Subcutaneous adipose tissue (tissue), 4 donors: ENCODE data around the gene TGM4. TPM values are rescaled to one million over a fixed set of nuclear protein-coding genes. Genes with fewer than 3 reads are reported as not detected.

Source experiments
- total RNA-seq, 4 donors: library from RNA; depleted of rRNA; stranded (reverse); fragments of >200 nt; gene quantifications; one replicate each; pipeline ENCODE4 v1.1.0, GENCODE V29; 2016
- TF ChIP-seq, protein P1 (sequence below): fragments of 450-650 bp; IDR thresholded peaks from one replicate; pipeline ENCODE4 v1.5.1; 2016; ENCODE audit warnings: low read depth, mild to moderate bottlenecking, control low read depth, antibody characterized with exemption, moderate library complexity

Gene TGM4
- total RNA-seq, 4 donors from 2014 or later = not detected

DNA sequence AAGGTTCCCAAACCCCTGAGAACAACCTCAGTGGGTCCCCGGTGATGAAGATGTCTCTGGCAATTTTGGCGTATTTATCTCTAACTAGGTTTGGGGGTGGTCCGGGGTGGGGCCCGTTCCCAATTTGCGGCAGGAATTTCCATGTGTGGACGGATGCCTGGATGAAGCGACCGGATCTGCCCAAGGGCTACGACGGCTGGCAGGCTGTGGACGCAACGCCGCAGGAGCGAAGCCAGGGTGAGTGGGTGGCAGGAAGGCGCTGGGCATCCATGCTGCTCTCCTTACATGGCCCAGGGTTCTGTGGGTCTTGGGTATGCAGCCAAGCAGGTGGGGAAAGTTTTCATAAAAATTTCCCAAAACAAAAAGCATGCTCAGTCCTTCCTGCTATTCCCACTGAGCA, 29.3 kb downstream of the TGM4 start:
- TF ChIP-seq, protein P1, sequence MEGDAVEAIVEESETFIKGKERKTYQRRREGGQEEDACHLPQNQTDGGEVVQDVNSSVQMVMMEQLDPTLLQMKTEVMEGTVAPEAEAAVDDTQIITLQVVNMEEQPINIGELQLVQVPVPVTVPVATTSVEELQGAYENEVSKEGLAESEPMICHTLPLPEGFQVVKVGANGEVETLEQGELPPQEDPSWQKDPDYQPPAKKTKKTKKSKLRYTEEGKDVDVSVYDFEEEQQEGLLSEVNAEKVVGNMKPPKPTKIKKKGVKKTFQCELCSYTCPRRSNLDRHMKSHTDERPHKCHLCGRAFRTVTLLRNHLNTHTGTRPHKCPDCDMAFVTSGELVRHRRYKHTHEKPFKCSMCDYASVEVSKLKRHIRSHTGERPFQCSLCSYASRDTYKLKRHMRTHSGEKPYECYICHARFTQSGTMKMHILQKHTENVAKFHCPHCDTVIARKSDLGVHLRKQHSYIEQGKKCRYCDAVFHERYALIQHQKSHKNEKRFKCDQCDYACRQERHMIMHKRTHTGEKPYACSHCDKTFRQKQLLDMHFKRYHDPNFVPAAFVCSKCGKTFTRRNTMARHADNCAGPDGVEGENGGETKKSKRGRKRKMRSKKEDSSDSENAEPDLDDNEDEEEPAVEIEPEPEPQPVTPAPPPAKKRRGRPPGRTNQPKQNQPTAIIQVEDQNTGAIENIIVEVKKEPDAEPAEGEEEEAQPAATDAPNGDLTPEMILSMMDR = no peak

DNA sequence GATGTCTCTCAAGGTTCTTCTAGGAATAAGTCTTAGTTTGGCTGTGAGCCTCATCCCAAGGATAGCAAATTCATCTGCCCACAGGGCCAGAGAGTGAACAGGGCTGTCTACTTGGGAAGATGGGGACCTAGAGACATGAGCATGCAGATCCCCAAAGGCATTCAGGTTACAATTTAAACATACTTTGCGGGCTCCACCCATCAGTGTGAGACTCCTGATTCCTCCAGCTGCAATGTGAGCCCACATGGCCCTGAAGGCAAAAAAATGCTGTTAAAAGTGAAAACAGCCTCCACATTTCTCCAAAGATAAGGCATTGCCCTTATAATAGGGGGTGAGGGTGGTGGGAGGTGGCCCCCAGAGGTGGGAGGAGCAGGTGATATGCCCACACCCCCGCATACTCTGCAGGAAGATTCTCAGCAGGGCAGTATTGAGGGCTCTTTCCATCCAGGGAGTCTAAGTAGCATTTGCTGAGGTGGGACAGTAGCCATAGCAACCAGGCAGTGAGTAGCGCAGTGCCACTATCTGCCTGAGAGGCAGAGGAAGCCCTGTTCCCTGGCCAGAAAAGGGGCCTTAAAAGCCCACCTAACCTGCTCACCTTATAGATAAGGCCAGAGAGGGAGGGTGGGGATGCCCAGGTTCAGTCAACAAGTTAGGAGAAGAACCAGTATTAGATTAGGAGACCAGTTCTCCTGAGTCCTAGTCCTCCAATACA, 31.2 kb downstream of the TGM4 start:
- TF ChIP-seq, protein P1 = no peak

DNA sequence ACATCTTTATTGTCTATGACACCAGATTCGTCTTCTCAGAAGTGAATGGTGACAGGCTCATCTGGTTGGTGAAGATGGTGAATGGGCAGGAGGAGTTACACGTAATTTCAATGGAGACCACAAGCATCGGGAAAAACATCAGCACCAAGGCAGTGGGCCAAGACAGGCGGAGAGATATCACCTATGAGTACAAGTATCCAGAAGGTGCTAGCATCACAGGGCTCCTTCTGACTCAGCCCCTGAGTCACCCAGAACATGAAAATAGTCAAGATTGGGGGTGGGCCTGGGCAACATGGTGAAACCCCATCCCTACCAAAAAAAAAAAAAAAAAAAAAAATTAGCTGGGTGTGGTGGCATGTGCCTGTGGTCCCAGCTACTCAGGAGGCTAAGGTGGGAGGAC, 32.6 kb downstream of the TGM4 start:
- TF ChIP-seq, protein P1 = no peak

DNA sequence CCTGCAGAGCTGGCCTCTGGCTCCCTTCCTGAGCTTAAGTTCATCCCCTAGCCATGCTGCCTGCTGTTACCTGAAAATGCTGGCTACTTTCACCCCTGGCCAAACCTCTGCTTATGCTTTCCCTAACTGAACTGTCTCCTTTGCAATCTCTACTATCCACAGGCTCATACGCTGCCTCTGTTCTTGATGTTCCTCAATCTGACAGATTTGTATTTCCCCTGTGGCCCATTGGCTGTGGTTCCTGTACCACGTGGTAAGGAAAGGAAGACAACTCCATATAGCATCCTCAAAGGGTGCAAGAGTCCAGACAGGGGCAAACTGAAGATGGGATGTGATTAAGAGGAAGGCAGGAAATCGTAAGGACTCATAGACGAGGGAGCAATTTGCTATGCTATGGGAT, 33.2 kb downstream of the TGM4 start:
- TF ChIP-seq, protein P1 = no peak

DNA sequence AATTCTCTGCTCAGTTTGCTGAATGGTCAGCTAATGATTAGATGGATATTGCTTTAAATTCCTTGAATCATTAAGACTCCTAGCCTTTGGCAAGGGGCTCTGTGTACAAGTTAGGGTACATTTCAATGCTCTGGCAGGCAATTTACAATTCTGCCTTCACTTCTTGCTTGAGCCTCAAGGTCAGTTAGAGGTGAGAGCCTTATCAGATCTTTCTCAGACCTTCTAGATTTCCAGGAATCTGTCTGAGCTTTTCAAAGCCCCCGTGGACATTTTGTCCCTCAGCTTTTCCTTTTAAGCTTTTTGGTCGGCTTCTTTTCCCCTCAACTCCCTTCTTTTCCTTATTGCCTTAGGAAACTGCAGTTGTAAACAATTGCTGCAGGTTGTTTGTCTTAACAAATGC, 34.7 kb downstream of the TGM4 start:
- TF ChIP-seq, protein P1 = no peak

DNA sequence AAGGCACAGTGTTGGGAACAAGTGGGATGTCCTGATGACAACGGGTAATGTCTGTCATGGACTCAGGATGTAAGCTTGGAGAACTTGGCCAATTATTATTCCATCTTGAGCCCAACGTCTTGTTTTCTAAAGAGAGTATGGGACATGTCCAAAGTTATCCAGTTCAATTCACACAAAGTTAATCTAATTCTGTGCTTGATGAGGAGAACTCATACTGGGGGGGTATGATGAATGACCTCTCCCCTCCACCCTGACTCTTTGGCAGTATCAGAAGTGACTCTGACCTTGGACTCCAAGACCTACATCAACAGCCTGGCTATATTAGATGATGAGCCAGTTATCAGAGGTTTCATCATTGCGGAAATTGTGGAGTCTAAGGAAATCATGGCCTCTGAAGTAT, 36.3 kb downstream of the TGM4 start:
- TF ChIP-seq, protein P1 = no peak

DNA sequence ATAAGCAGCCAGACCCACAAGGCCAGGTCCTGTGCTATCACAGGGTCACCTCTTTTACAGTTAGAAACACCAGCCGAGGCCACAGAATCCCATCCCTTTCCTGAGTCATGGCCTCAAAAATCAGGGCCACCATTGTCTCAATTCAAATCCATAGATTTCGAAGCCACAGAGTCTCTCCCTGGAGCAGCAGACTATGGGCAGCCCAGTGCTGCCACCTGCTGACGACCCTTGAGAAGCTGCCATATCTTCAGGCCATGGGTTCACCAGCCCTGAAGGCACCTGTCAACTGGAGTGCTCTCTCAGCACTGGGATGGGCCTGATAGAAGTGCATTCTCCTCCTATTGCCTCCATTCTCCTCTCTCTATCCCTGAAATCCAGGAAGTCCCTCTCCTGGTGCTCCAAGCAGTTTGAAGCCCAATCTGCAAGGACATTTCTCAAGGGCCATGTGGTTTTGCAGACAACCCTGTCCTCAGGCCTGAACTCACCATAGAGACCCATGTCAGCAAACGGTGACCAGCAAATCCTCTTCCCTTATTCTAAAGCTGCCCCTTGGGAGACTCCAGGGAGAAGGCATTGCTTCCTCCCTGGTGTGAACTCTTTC, 39.6 kb downstream of the TGM4 start:
- TF ChIP-seq, protein P1 = no peak
